MM.1S (cell line): ENCODE measurements around the gene EIF2S2.

Experiments used
- DNase-seq: peaks from one replicate; pipeline ENCODE4 v3.0.0-alpha.2; 2015
- H2AFZ ChIP-seq: fragments of 300-600 bp; sonication (generic); 2 replicates; pipeline ENCODE4 v1.6.0; 2016; ENCODE audit warnings: antibody characterized with exemption, low read length
- H3F3A ChIP-seq: fragments of 300-600 bp; sonication (generic); 2 replicates; pipeline ENCODE4 v1.6.1; 2016; ENCODE audit warnings: mild to moderate bottlenecking, antibody characterized with exemption, low read length, moderate library complexity, mixed read lengths; ENCODE audit not compliant: insufficient read depth
- H3K27ac ChIP-seq: fragments of 300-600 bp; sonication (generic); 2 replicates; pipeline ENCODE4 v1.5.1; 2016; ENCODE audit warnings: mild to moderate bottlenecking, low read length
- H3K27me3 ChIP-seq: fragments of 300-600 bp; sonication (generic); replicated peaks from 2 replicates; pipeline ENCODE4 v1.6.0; 2016; ENCODE audit warnings: low read length; ENCODE audit not compliant: insufficient read depth
- H3K36me3 ChIP-seq: fragments of 300-600 bp; sonication (generic); replicated peaks from 2 replicates; pipeline ENCODE4 v1.6.1; 2016; ENCODE audit warnings: mild to moderate bottlenecking, low read length, mixed read lengths; ENCODE audit not compliant: insufficient read depth
- H3K4me1 ChIP-seq: fragments of 300-600 bp; sonication (generic); 2 replicates; pipeline ENCODE4 v1.6.1; 2016; ENCODE audit warnings: low read length, mixed read lengths
- H3K4me2 ChIP-seq: fragments of 300-600 bp; sonication (generic); 2 replicates; pipeline ENCODE4 v1.6.0; 2016; ENCODE audit warnings: low read depth, low read length
- H3K4me3 ChIP-seq: fragments of 300-600 bp; sonication (generic); 2 replicates; pipeline ENCODE4 v1.5.1; 2016; ENCODE audit warnings: low read length, mixed read lengths
- H3K79me2 ChIP-seq: fragments of 300-600 bp; sonication (generic); 2 replicates; pipeline ENCODE4 v1.6.1; 2016; ENCODE audit warnings: mixed run types, low read length, mixed read lengths
- H3K9ac ChIP-seq: fragments of 300-600 bp; sonication (generic); 2 replicates; pipeline ENCODE4 v1.6.1; 2016; ENCODE audit warnings: low read length, mixed read lengths
- H3K9me2 ChIP-seq: fragments of 300-600 bp; sonication (generic); replicated peaks from 2 replicates; pipeline ENCODE4 v1.6.1; 2016; ENCODE audit warnings: mild to moderate bottlenecking, low read length, mixed read lengths; ENCODE audit not compliant: insufficient read depth
- H3K9me3 ChIP-seq: fragments of 300-600 bp; sonication (generic); replicated peaks from 2 replicates; pipeline ENCODE4 v1.6.1; 2016; ENCODE audit warnings: mild to moderate bottlenecking, low read length, mixed read lengths; ENCODE audit not compliant: insufficient read depth
- H4K20me1 ChIP-seq: fragments of 300-600 bp; sonication (generic); 2 replicates; pipeline ENCODE4 v1.6.1; 2016; ENCODE audit warnings: mild to moderate bottlenecking, low read length, moderate library complexity, mixed read lengths; ENCODE audit not compliant: insufficient read depth
- CTCF ChIP-seq: fragments of 300-600 bp; sonication (generic); IDR thresholded peaks from 2 replicates; pipeline ENCODE4 v1.5.1; 2016; ENCODE audit warnings: antibody characterized with exemption, low read length, mixed read lengths
- EZH2 ChIP-seq: fragments of 300-600 bp; sonication (generic); optimal IDR thresholded peaks from 2 replicates; pipeline ENCODE3; 2017; ENCODE audit warnings: low read depth, mild to moderate bottlenecking, antibody characterized with exemption, low read length, mixed read lengths
- EZH2phosphoT487 ChIP-seq: fragments of 300-600 bp; sonication (generic); IDR thresholded peaks from 2 replicates; pipeline ENCODE4 v1.6.1; 2018; ENCODE audit warnings: antibody characterized with exemption, low read length

EIF2S2 gene

DNA sequence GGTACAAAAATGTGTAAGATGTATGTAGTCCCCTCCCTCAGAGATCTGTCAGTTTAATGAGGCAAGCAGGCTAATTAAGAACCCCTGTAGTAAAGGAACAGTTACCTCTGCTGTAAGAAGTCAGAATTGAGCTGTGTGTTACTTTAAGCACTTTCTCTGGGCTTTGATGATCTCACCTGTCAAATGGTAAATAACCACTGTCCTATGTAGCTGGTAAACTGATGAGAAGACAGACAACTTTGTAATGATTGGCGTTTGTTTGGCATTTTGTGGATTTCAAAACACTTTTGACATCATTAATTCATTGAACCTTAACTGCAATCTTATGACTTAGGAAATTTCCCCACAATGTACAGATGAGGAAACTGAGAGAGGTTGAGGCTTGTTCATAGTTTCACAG is 62.7 kb downstream of the EIF2S2 start:
- Histone ChIP-seq H3K27me3 (no peaks in the 10 kb centered on the region), H3K9me3 (no peaks in the 10 kb centered on the region), H3K36me3 (no peaks in the 10 kb centered on the region), H3K4me1 (peaks cover 10% of the 10 kb centered on the region; the same call in 1 of the 2 replicates), H3K9me2 (no peaks in the 10 kb centered on the region), H3K4me2 (no peak overlapping the region), H2AFZ (no peak overlapping the region), H3K27ac (no peak overlapping the region), H3K79me2 (peaks cover 100% of the 10 kb centered on the region), H3F3A (peaks cover 8% of the 10 kb centered on the region; the same call in 1 of the 2 replicates), H4K20me1 (peaks cover 88% of the 10 kb centered on the region), H3K4me3 (no peak overlapping the region), H3K9ac (no peak overlapping the region)
- TF ChIP-seq EZH2 (no peak), EZH2phosphoT487 (no peak), CTCF (no peak)
- no peak for DNase-seq

DNA sequence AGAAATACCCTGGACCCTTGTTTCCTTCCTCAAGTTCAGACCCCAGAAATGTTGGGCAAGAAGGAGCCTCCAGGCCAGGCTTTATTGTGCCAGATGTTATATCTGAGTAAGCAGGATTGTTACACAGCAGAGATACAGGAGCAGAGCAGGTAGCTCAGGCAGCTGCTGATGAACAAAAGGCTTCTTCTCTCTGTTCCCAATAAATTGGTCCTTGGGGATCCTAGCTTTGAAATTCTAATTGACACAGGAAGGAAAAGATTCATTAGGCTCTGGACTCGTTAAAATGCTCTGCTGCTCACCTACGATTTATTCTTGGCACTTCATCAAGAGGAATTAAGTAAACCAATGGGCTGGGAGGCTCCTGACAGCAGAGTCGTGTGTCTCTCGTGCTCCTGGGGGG is 64.1 kb downstream of the EIF2S2 start:
- H4K20me1 ChIP-seq = peaks cover 90% of the 10 kb centered on the region
- peaks cover 100% of the 10 kb centered on the region for H3K79me2 ChIP-seq
- no peak for TF ChIP-seq EZH2phosphoT487
- no peak for TF ChIP-seq EZH2
- TF ChIP-seq CTCF = no peak
- no peak for DNase-seq
- no peak overlapping the region for H3K4me2 ChIP-seq
- H3K9me2 ChIP-seq = no peaks in the 10 kb centered on the region
- H3K9ac ChIP-seq = no peak overlapping the region
- no peak overlapping the region for H2AFZ ChIP-seq
- H3K4me3 ChIP-seq = no peak overlapping the region
- no peaks in the 10 kb centered on the region for H3K9me3 ChIP-seq
- peaks cover 10% of the 10 kb centered on the region; the same call in 1 of the 2 replicates for H3K4me1 ChIP-seq
- 0 out of 2 replicates have a peak, but pooled peaks cover 4% of the 10 kb centered on the region for H3K36me3 ChIP-seq
- peaks cover 13% of the 10 kb centered on the region; the same call in 1 of the 2 replicates for H3F3A ChIP-seq
- H3K27me3 ChIP-seq = no peaks in the 10 kb centered on the region
- no peak overlapping the region for H3K27ac ChIP-seq

DNA sequence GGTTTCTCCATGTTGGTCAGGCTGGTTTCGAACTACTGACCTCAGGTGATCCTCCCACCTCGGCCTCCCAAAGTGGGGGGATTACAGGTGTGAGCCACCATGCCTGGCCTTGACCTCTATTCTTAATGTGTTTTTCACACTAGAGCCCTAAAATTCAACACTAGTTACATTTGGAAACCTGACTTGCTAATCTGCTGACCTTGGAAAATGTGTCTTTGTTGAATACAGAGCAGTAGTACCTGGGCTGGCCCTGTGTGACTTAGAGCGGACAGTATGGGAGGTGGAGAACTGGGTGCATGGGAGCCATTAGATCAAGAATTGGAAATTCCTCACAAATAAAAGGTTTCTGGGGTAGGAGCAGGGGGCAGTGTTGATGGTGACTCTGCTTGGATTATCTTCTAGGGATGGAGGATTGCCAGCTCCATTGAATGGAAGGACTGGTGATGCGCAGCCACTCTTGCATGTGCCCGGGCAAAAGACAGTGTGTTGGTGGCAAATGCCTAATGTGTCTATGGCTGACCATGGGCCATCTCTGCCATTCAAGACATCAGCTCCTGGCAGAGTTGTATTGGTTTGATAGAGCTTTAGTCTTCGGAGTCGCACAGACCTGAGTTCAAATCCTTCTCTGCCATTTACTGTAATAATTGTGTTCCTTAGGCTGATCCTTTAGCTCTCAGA is 64.9 kb downstream of the EIF2S2 start:
- peaks cover 13% of the 10 kb centered on the region; the same call in 1 of the 2 replicates for H3F3A ChIP-seq
- peaks cover 90% of the 10 kb centered on the region for H4K20me1 ChIP-seq
- no peak overlapping the region for H2AFZ ChIP-seq
- H3K27me3 ChIP-seq = no peaks in the 10 kb centered on the region
- peaks cover 10% of the 10 kb centered on the region; the same call in 1 of the 2 replicates for H3K4me1 ChIP-seq
- H3K36me3 ChIP-seq = 0 out of 2 replicates have a peak, but pooled peaks cover 4% of the 10 kb centered on the region
- no peak overlapping the region for H3K4me3 ChIP-seq
- H3K27ac ChIP-seq = no peak overlapping the region
- no peak for DNase-seq
- H3K79me2 ChIP-seq = peaks cover 100% of the 10 kb centered on the region
- TF ChIP-seq CTCF (no peak), EZH2 (no peak), EZH2phosphoT487 (no peak)
- H3K4me2 ChIP-seq = no peak overlapping the region
- H3K9me3 ChIP-seq = no peaks in the 10 kb centered on the region
- no peak overlapping the region for H3K9ac ChIP-seq
- no peaks in the 10 kb centered on the region for H3K9me2 ChIP-seq
